GM23248 (cell line): ENCODE data around the gene MRPL10. TPM values are rescaled to one million over a fixed set of nuclear protein-coding genes. Genes with fewer than 3 reads are reported as not detected.

Source experiments
- DNase-seq: peaks from one replicate; pipeline ENCODE4 v3.0.0-alpha.2; 2015
- H2AFZ ChIP-seq: fragments of 200-600 bp; sonication (generic); 2 replicates; pipeline ENCODE4 v1.6.1; 2016; ENCODE audit warnings: antibody characterized with exemption
- H3F3A ChIP-seq: fragments of 200-600 bp; sonication (generic); 2 replicates; pipeline ENCODE4 v1.6.1; 2016; ENCODE audit warnings: mild to moderate bottlenecking, antibody characterized with exemption, mixed run types; ENCODE audit not compliant: insufficient read depth
- H3K27ac ChIP-seq: fragments of 200-600 bp; sonication (generic); 2 replicates; pipeline ENCODE4 v1.5.1; 2016; ENCODE audit warnings: mild to moderate bottlenecking
- H3K27me3 ChIP-seq: fragments of 200-600 bp; sonication (generic); replicated peaks from 2 replicates; pipeline ENCODE4 v1.6.1; 2016; ENCODE audit warnings: mild to moderate bottlenecking; ENCODE audit not compliant: insufficient read depth
- H3K36me3 ChIP-seq: fragments of 200-600 bp; sonication (generic); 2 replicates; pipeline ENCODE4 v1.6.1; 2016; ENCODE audit warnings: low read depth, mild to moderate bottlenecking
- H3K4me1 ChIP-seq: fragments of 200-600 bp; sonication (generic); 2 replicates; pipeline ENCODE4 v1.6.1; 2016; ENCODE audit warnings: mild to moderate bottlenecking; ENCODE audit not compliant: insufficient read depth
- H3K4me2 ChIP-seq: fragments of 200-600 bp; sonication (generic); one replicate; pipeline ENCODE4 v1.6.1; 2016; ENCODE audit warnings: mild to moderate bottlenecking; ENCODE audit not compliant: unreplicated experiment
- H3K4me3 ChIP-seq: fragments of 200-600 bp; sonication (generic); 2 replicates; pipeline ENCODE4 v1.5.1; 2016; ENCODE audit warnings: mild to moderate bottlenecking
- H3K79me2 ChIP-seq: fragments of 200-600 bp; sonication (generic); 2 replicates; pipeline ENCODE4 v1.6.1; 2016; ENCODE audit warnings: mild to moderate bottlenecking; ENCODE audit not compliant: insufficient read depth
- H3K9ac ChIP-seq: fragments of 200-600 bp; sonication (generic); 2 replicates; pipeline ENCODE4 v1.6.1; 2016; ENCODE audit warnings: mild to moderate bottlenecking
- H3K9me2 ChIP-seq: fragments of 200-600 bp; sonication (generic); 2 replicates; pipeline ENCODE4 v1.6.1; 2016; ENCODE audit warnings: mixed run types, mild to moderate bottlenecking, moderate library complexity; ENCODE audit not compliant: insufficient read depth
- H3K9me3 ChIP-seq: fragments of 200-600 bp; sonication (generic); one replicate; pipeline ENCODE4 v1.6.1; 2017; ENCODE audit warnings: low read depth
- H4K20me1 ChIP-seq: fragments of 200-600 bp; sonication (generic); 2 replicates; pipeline ENCODE4 v1.6.0; 2016; ENCODE audit not compliant: insufficient read depth
- EZH2 ChIP-seq: fragments of 200-600 bp; sonication (generic); IDR thresholded peaks from 2 replicates; pipeline ENCODE4 v1.6.1; 2018; ENCODE audit warnings: antibody characterized with exemption, mild to moderate bottlenecking; ENCODE audit not compliant: insufficient read depth, poor library complexity, severe bottlenecking
- EZH2phosphoT487 ChIP-seq: fragments of 200-600 bp; sonication (generic); IDR thresholded peaks from 2 replicates; pipeline ENCODE4 v1.6.1; 2018; ENCODE audit warnings: antibody characterized with exemption, moderate library complexity, mild to moderate bottlenecking, low read depth; ENCODE audit not compliant: insufficient read depth
- WGBS, 2 experiments: methylation state at CpG; one replicate each; pipeline ENCODE4 v1.1.6; 2015 to 2017; ENCODE audit warnings: low lambda C conversion rate in 2 of 2, low coverage in 1 of 2; ENCODE audit errors: missing lambda C conversion rate in 2 of 2; 5-methylcytosine and 5-hydroxymethylcytosine counted together
- in situ Hi-C: fragments of 300-500 bp; cut with MboI; formaldehyde crosslinking; loops from 2 replicates; pipeline ENCODE4 v1.15.0; 2020
- polyA plus RNA-seq: library from polyadenylated mRNA; unstranded; fragments of >200 nt; fragmentation: Nextera tagmentation; extraction: Ambion mirVana; gene quantifications from 2 replicates; pipeline ENCODE4 v1.2.1, GENCODE V29; 2016
- total RNA-seq: library from RNA; depleted of rRNA; stranded (reverse); fragments of >200 nt; shearing (Covaris generic); gene quantifications from 2 replicates; pipeline ENCODE4 v1.2.3, GENCODE V29; 2014

The MRPL10 gene
- total and polyA plus RNA-seq, 2 experiments from 2014 or later: 30.6 to 37.3 TPM

DNA sequence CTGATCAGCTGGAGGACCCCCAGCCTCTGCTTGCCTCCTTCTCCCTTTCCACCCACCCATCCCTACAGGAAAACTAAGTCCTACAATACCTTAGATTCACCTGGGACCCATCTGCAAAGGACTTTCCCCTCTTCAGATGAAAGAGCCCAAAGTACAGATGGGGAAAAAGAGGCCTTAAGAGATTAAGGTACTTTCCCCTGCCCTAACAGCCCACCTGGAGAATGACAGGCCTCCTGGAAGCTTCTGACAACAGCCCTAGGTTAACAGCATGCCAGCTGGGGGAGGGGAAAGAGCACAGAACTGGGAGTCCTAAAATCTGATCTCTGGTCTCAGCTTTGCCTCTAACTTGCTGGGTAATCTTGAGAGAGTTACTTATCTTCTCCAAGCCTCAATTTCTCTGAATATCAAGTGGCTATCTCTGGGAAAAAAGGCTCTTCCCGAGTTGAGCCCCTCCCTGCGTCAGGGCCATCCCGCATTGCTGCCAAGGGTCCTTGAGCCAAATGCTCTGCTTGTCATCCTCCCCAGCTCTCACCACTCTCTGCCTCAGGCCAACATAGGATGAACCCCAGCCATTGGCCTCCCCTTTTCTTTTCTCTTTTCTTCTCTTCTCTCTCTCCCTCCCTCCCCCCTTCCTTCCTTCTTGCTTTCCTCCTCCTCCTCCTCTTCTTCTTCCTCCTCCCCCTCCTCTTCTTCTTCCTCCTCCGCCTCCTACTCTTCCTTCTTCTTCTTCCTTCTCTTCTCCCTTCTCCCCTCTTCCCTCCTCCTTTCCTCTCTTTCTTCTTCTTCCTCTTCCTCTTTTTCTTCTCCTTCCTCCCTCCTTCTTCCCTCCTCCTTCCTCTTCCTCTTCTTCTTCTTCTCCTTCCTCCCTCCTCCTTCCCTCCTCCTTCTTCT, 42.1 kb upstream of the MRPL10 start:
- no peaks in the 10 kb centered on the region for H4K20me1 ChIP-seq
- H2AFZ ChIP-seq: no peak overlapping the region
- no peaks in the 10 kb centered on the region for H3K9me3 ChIP-seq
- no peak overlapping the region for H3K4me2 ChIP-seq
- peaks cover 26% of the 10 kb centered on the region for H3K27me3 ChIP-seq
- H3K4me3 ChIP-seq: no peak overlapping the region
- WGBS, 2 experiments: 54 to 60% methylated on average over 4 of the region's 4 CpGs
- no peak overlapping the region for H3K27ac ChIP-seq
- DNase-seq: no peak
- no peaks in the 10 kb centered on the region for H3K79me2 ChIP-seq
- no peaks in the 10 kb centered on the region for H3K9me2 ChIP-seq
- TF ChIP-seq EZH2: no peak
- TF ChIP-seq EZH2phosphoT487: no peak
- in situ Hi-C loops: no loop called here
- H3F3A ChIP-seq: peaks cover 3% of the 10 kb centered on the region
- no peaks in the 10 kb centered on the region for H3K36me3 ChIP-seq
- H3K9ac ChIP-seq: no peak overlapping the region
- H3K4me1 ChIP-seq: peaks cover 18% of the 10 kb centered on the region; the same call in 1 of the 2 replicates

DNA sequence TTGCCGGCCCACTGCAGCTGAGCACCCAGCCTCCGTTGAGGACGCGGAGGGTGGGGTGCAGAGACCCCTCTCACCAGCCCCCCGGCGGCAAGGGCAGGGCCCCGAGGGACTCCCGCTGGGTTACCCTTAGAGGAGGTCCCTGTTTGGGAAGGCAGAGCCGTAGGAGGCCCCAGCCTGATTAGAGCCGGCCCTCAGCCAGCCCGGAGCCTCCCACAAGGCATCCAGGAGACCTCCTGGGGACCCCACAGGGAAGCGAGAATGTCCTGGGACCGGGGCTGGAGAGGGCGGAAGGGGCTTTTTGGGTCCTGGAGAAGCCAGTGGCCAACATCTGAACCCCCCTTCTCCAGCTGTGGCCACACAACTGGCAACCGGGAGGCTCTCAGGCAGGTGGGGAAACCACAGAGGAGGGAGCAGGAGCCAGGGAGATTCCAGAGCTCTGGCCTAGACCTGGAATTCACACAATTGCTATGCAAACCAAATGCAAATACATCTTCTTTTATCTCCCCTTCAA, 41.4 kb upstream of the MRPL10 start:
- no peak overlapping the region for H3K27ac ChIP-seq
- H3K9ac ChIP-seq: no peak overlapping the region
- H3K9me2 ChIP-seq: no peaks in the 10 kb centered on the region
- TF ChIP-seq EZH2 (no peak), EZH2phosphoT487 (no peak)
- H3K36me3 ChIP-seq: no peaks in the 10 kb centered on the region
- peaks cover 26% of the 10 kb centered on the region for H3K27me3 ChIP-seq
- H3K4me2 ChIP-seq: no peak overlapping the region
- 0 out of 2 replicates have a peak overlapping the region, but pooled peaks have one; percentile 16 for H3K4me3 ChIP-seq
- H3K79me2 ChIP-seq: no peaks in the 10 kb centered on the region
- H3F3A ChIP-seq: no peaks in the 10 kb centered on the region
- 0 out of 2 replicates have a peak, but pooled peaks cover 13% of the 10 kb centered on the region for H3K4me1 ChIP-seq
- in situ Hi-C loops: no loop called here
- H4K20me1 ChIP-seq: no peaks in the 10 kb centered on the region
- H2AFZ ChIP-seq: peak overlapping the region; percentile 47; the same call in 1 of the 2 replicates
- no peaks in the 10 kb centered on the region for H3K9me3 ChIP-seq
- DNase-seq: no peak
- WGBS, 2 experiments: 20 to 26% methylated on average over 15 of the region's 15 CpGs

DNA sequence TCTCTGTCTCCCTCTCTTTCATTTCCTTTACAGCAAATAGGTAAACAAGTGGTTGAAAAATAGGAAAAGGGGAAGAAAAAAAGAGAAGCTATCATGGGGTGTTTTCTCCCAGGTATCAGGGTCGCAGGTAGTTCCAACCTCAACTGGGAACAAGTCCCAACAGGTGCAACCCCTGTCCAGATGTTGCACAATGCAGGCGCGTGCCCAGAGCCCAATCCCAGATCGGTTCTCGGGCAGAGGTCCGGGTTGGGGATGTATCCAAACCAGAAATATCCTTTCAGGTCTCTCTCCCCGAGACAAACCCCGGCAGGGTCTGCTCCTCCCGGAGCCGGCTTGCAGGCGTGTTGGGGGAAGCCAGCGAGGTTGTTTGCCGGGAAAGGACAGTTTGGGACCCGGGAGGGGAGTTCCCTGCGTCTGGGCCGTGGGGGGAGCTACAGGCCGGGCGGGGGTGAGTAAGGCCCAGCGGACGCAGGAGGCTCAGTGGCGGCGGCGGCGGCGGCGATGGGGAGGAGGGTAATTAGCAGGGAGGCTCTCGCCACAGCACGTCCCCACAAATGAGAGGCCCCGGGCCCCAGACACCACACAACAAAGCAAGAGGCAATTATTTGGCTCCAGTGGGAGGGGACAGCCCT, 40.8 kb upstream of the MRPL10 start:
- Histone ChIP-seq H4K20me1 (no peaks in the 10 kb centered on the region), H3K36me3 (no peaks in the 10 kb centered on the region), H3K4me3 (peak overlapping the region; percentile 16; the same call in 1 of the 2 replicates), H3K9ac (no peak overlapping the region), H3K9me3 (no peaks in the 10 kb centered on the region), H3K9me2 (no peaks in the 10 kb centered on the region), H3K79me2 (no peaks in the 10 kb centered on the region), H3K4me2 (no peak overlapping the region), H3K4me1 (0 out of 2 replicates have a peak, but pooled peaks cover 13% of the 10 kb centered on the region), H2AFZ (peak overlapping the region; percentile 47; the same call in 1 of the 2 replicates), H3F3A (no peaks in the 10 kb centered on the region), H3K27me3 (peaks cover 26% of the 10 kb centered on the region), H3K27ac (no peak overlapping the region)
- in situ Hi-C loops: no loop called here
- peak; percentile 31 for DNase-seq
- 23 to 28% methylated on average over 16 to 28 of the region's 29 CpGs for WGBS, 2 experiments
- no peak for TF ChIP-seq EZH2phosphoT487
- no peak for TF ChIP-seq EZH2

DNA sequence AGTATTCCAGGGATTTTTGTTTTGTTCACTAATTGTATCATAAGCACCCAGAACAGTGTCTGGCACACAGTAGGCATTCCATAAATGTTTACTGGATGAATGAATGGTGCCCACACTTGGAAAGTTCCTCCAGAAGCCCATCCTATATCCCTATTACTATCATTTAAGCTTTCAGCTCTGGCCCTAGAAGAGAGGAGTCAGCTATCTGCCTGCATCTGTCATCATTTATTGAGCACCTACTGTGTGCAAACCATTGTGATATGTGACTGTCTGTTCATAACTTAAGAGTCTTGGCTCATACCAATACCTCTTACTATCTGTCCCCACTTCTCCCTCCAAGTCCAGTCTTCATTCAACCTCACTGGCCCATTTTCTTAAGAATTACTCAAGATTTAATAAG, 39.7 kb upstream of the MRPL10 start:
- no peak overlapping the region for H3K27ac ChIP-seq
- H2AFZ ChIP-seq: no peak overlapping the region
- peaks cover 26% of the 10 kb centered on the region for H3K27me3 ChIP-seq
- 0 out of 2 replicates have a peak, but pooled peaks cover 13% of the 10 kb centered on the region for H3K4me1 ChIP-seq
- H3K9me3 ChIP-seq: no peaks in the 10 kb centered on the region
- no peak overlapping the region for H3K9ac ChIP-seq
- H3K79me2 ChIP-seq: no peaks in the 10 kb centered on the region
- in situ Hi-C loops: no loop called here
- no peak overlapping the region for H3K4me2 ChIP-seq
- no peak for DNase-seq
- no peaks in the 10 kb centered on the region for H3K9me2 ChIP-seq
- H3K4me3 ChIP-seq: no peak overlapping the region
- no peak for TF ChIP-seq EZH2
- TF ChIP-seq EZH2phosphoT487: no peak
- no peaks in the 10 kb centered on the region for H4K20me1 ChIP-seq
- H3K36me3 ChIP-seq: no peaks in the 10 kb centered on the region
- no peaks in the 10 kb centered on the region for H3F3A ChIP-seq
